Measurements from ENCODE around the gene GABRA4.

GABRA4 gene

DNA sequence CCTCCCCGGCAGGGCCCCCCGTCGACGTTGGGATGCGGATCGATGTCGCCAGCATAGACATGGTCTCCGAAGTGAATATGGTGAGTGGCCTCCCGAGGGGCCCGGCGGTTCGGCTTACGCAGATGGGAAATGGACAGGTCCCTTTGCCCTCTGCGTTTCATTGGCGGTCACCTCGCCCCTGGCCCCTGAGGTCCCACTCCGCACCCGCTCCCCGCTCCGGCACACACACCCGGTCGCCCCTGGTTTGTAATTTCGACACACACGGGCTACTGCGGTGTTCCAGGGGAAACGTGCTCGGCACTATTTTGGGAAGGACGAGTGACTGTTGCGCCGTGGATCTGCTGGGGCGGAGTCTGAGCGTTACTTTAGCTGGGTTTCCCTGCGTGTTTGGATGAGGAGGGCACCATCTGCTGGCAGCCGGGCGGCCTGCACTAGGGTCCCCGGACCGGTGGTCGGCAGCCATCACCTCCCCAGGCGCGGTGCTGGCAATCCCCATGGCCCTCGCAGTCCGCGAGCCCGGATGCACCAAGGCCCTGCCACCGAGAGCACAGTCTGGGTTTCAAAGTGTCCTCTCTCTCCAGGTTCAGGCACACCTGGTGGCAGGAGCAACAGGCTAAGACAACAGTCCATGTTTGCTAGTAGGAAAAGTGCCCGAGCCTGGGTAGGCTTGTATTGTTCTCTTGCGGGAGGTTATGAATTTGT, 39.2 kb upstream of the GABRA4 start (continued):
- no peak for TF ChIP-seq ZNF214 (tag by site-specific recombination; IDR thresholded peaks at IDR 0.05; ENCODE audit: borderline replicate concordance)
- no peak for TF ChIP-seq ZNF248 (tag by site-specific recombination; IDR thresholded peaks at IDR 0.05)
- TF ChIP-seq OVOL3 (tag by site-specific recombination; IDR thresholded peaks at IDR 0.05) = no peak
- no peak for TF ChIP-seq ZNF433 (tag by site-specific recombination; IDR thresholded peaks at IDR 0.05; ENCODE audit: low read depth)
- TF ChIP-seq ZNF473 (tag by site-specific recombination; IDR thresholded peaks at IDR 0.05) = no peak
- no peak for TF ChIP-seq ZNF16 (tag by site-specific recombination; IDR thresholded peaks at IDR 0.05; ENCODE audit: low read depth)
- peak; percentile 88 for TF ChIP-seq SCRT2 (tag by site-specific recombination; IDR thresholded peaks at IDR 0.05)
- TF ChIP-seq, protein P1, sequence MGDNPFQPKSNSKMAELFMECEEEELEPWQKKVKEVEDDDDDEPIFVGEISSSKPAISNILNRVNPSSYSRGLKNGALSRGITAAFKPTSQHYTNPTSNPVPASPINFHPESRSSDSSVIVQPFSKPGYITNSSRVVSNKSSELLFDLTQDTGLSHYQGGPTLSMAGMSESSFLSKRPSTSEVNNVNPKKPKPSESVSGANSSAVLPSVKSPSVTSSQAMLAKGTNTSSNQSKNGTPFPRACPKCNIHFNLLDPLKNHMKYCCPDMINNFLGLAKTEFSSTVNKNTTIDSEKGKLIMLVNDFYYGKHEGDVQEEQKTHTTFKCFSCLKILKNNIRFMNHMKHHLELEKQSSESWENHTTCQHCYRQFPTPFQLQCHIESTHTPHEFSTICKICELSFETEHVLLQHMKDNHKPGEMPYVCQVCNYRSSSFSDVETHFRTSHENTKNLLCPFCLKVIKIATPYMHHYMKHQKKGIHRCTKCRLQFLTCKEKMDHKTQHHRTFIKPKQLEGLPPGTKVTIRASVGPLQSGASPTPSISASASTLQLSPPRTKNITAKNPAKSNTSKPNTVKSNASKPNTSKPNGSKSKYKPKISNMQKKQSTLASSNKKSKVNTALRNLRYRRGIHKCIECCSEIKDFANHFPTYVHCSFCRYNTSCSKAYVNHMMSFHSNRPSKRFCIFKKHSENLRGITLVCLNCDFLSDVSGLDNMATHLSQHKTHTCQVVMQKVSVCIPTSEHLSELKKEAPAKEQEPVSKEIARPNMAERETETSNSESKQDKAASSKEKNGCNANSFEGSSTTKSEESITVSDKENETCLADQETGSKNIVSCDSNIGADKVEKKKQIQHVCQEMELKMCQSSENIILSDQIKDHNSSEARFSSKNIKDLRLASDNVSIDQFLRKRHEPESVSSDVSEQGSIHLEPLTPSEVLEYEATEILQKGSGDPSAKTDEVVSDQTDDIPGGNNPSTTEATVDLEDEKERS (tag by site-specific recombination; IDR thresholded peaks at IDR 0.05) = no peak
- TF ChIP-seq, protein P2, sequence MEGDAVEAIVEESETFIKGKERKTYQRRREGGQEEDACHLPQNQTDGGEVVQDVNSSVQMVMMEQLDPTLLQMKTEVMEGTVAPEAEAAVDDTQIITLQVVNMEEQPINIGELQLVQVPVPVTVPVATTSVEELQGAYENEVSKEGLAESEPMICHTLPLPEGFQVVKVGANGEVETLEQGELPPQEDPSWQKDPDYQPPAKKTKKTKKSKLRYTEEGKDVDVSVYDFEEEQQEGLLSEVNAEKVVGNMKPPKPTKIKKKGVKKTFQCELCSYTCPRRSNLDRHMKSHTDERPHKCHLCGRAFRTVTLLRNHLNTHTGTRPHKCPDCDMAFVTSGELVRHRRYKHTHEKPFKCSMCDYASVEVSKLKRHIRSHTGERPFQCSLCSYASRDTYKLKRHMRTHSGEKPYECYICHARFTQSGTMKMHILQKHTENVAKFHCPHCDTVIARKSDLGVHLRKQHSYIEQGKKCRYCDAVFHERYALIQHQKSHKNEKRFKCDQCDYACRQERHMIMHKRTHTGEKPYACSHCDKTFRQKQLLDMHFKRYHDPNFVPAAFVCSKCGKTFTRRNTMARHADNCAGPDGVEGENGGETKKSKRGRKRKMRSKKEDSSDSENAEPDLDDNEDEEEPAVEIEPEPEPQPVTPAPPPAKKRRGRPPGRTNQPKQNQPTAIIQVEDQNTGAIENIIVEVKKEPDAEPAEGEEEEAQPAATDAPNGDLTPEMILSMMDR (tag by site-specific recombination; IDR thresholded peaks at IDR 0.05) = 0 out of 2 replicates have a peak, but pooled peaks have one; percentile 29
- no peak for TF ChIP-seq ZBTB21 (tag by site-specific recombination; IDR thresholded peaks at IDR 0.05)

DNA sequence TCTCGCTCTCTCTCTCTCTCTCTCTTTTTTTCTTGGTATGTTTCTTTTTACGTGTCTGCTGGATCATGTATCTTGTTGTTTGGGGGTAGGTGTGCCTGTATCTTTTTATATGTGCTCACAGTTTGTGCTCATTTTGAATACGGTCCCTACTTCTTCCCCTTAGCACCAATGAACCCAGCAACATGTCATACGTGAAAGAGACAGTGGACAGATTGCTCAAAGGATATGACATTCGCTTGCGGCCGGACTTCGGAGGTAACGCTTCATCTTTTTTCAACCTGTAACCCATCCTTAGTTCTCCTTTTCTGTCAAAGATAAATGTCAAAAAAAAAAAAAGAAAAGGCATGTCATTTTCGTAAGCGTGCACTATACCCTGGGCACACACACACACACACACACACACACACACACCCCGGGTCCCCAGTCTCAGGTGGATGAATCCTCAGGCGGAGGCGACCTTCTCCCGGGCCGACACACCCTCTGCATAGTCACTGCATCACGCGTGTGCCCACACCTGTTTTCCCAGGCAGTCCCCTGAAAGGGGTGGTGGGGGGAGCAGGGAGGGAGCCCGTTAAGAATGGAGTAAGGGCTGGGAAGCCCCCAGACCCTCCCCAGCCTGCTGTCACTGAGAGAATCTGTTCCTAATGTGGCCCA, 38.5 kb upstream of the GABRA4 start:
- CTCF ChIA-PET = interaction anchor here (0.6 to 0.8 kb wide), 2 partner anchors 100 to 188 kb away, joined by 3 read pairs; no protein-coding TSS in a partner anchor
- POLR2A ChIA-PET = no interaction called here
- TF ChIP-seq ZNF169 (tag by site-specific recombination; IDR thresholded peaks at IDR 0.05) = no peak
- TF ChIP-seq ZNF155 (tag by site-specific recombination; IDR thresholded peaks at IDR 0.05) = no peak
- no peak for TF ChIP-seq PRDM1 (tag by site-specific recombination; IDR thresholded peaks at IDR 0.05)
- TF ChIP-seq WT1 (tag by site-specific recombination; IDR thresholded peaks at IDR 0.05) = no peak
- TF ChIP-seq EGR2 (tag by site-specific recombination; IDR thresholded peaks at IDR 0.05; ENCODE audit: low read depth) = no peak
- no peak for TF ChIP-seq ZNF24 (tag by site-specific recombination; IDR thresholded peaks at IDR 0.05)
- no peak for TF ChIP-seq ZNF184 (tag by site-specific recombination; IDR thresholded peaks at IDR 0.05)
- TF ChIP-seq, protein P3, sequence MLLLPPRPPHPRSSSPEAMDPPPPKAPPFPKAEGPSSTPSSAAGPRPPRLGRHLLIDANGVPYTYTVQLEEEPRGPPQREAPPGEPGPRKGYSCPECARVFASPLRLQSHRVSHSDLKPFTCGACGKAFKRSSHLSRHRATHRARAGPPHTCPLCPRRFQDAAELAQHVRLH (tag by site-specific recombination; IDR thresholded peaks at IDR 0.05) = no peak
- TF ChIP-seq ZNF174 (tag by site-specific recombination; IDR thresholded peaks at IDR 0.05) = no peak
- no peak for TF ChIP-seq ZNF629 (tag by site-specific recombination; IDR thresholded peaks at IDR 0.05)
- no peak for TF ChIP-seq ZNF777 (tag by site-specific recombination; IDR thresholded peaks at IDR 0.05; ENCODE audit: borderline replicate concordance)
- TF ChIP-seq ZNF223 (tag by site-specific recombination; IDR thresholded peaks at IDR 0.05) = no peak
- no peak for TF ChIP-seq ZNF324 (tag by site-specific recombination; IDR thresholded peaks at IDR 0.05)
- TF ChIP-seq ZNF138 (tag by site-specific recombination; IDR thresholded peaks at IDR 0.05; ENCODE audit: borderline replicate concordance) = no peak
- no peak for TF ChIP-seq GLI4 (tag by site-specific recombination; IDR thresholded peaks at IDR 0.05)
- no peak for TF ChIP-seq ZNF670 (tag by site-specific recombination; IDR thresholded peaks at IDR 0.05; ENCODE audit: low read depth)
- TF ChIP-seq ZNF239 (tag by site-specific recombination; IDR thresholded peaks at IDR 0.05) = no peak
- no peak for TF ChIP-seq ZBTB17 (tag by site-specific recombination; IDR thresholded peaks at IDR 0.05)
- TF ChIP-seq ZNF114 (tag by site-specific recombination; IDR thresholded peaks at IDR 0.05) = no peak
- TF ChIP-seq ZNF707 (tag by site-specific recombination; IDR thresholded peaks at IDR 0.05) = no peak
- no peak overlapping the region for H3K27ac ChIP-seq (ENCODE audit: extremely low read depth, low read depth, low read length)
- H3K9me3 ChIP-seq (ENCODE audit: control insufficient read depth, insufficient read depth, low read depth, low read length) = no peaks in the 10 kb centered on the region
- H3K36me3 ChIP-seq (ENCODE audit: control insufficient read depth in 2 of 2, insufficient read depth in 1 of 2, low read length in 2 of 2) = no peaks in the 10 kb centered on the region
- peak overlapping the region; percentile 50 for H3K4me3 ChIP-seq (ENCODE audit: low read depth, low read length)
- H3K4me1 ChIP-seq (ENCODE audit: control insufficient read depth, insufficient read depth, low read length) = no peaks in the 10 kb centered on the region
